ENCODE data around the gene DNAJC22.

Gene DNAJC22

GRCh38 chr12:49340971-49341776 is 5.5 kb upstream of the DNAJC22 start:
- Histone ChIP-seq H3K79me2 (no peaks in the 10 kb centered on the region), H3K27ac (no peak overlapping the region), H3K9me3 (ENCODE audit: control insufficient read depth, low read length) (no peaks in the 10 kb centered on the region), H2AFZ (no peak overlapping the region), H3K4me1 (peaks cover 22% of the 10 kb centered on the region), H3K9ac (no peak overlapping the region), H3K36me3 (ENCODE audit: control insufficient read depth, insufficient read depth, low read length) (no peaks in the 10 kb centered on the region), H3K4me2 (ENCODE audit: low read length) (no peak overlapping the region), H3K4me3 (ENCODE audit: low read depth, low read length) (no peak overlapping the region), H3K27me3 (ENCODE audit: control insufficient read depth, insufficient read depth, low read length) (no peaks in the 10 kb centered on the region)
- TF ChIP-seq, protein P1, sequence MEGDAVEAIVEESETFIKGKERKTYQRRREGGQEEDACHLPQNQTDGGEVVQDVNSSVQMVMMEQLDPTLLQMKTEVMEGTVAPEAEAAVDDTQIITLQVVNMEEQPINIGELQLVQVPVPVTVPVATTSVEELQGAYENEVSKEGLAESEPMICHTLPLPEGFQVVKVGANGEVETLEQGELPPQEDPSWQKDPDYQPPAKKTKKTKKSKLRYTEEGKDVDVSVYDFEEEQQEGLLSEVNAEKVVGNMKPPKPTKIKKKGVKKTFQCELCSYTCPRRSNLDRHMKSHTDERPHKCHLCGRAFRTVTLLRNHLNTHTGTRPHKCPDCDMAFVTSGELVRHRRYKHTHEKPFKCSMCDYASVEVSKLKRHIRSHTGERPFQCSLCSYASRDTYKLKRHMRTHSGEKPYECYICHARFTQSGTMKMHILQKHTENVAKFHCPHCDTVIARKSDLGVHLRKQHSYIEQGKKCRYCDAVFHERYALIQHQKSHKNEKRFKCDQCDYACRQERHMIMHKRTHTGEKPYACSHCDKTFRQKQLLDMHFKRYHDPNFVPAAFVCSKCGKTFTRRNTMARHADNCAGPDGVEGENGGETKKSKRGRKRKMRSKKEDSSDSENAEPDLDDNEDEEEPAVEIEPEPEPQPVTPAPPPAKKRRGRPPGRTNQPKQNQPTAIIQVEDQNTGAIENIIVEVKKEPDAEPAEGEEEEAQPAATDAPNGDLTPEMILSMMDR (IDR thresholded peaks at IDR 0.05): no peak

DNA sequence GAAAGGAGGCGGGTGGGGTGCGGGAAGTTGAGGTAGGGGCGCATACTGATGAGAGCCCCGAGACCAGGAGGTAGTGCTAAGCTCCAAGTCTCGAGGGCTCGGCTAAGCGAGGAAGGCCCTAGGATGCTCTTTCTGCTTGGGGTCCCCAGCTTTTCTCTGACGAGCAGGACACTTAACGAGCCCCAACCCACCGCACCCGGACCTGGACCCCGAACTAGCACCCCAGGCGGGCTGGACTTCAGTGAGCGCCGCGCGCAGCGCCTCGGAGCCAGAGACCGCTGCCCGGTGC is 5.0 kb upstream of the DNAJC22 start:
- peak overlapping the region; percentile 77 for H2AFZ ChIP-seq
- no peak overlapping the region for H3K9ac ChIP-seq
- H3K4me2 ChIP-seq (ENCODE audit: low read length): peak overlapping the region; percentile 46
- no peak overlapping the region for H3K4me3 ChIP-seq (ENCODE audit: low read depth, low read length)
- H3K79me2 ChIP-seq: no peaks in the 10 kb centered on the region
- H3K27me3 ChIP-seq (ENCODE audit: control insufficient read depth, insufficient read depth, low read length): no peaks in the 10 kb centered on the region
- H3K4me1 ChIP-seq: peaks cover 25% of the 10 kb centered on the region
- TF ChIP-seq, protein P1 (IDR thresholded peaks at IDR 0.05): no peak
- no peaks in the 10 kb centered on the region for H3K9me3 ChIP-seq (ENCODE audit: control insufficient read depth, low read length)
- H3K27ac ChIP-seq: no peak overlapping the region
- H3K36me3 ChIP-seq (ENCODE audit: control insufficient read depth, insufficient read depth, low read length): no peaks in the 10 kb centered on the region

DNA sequence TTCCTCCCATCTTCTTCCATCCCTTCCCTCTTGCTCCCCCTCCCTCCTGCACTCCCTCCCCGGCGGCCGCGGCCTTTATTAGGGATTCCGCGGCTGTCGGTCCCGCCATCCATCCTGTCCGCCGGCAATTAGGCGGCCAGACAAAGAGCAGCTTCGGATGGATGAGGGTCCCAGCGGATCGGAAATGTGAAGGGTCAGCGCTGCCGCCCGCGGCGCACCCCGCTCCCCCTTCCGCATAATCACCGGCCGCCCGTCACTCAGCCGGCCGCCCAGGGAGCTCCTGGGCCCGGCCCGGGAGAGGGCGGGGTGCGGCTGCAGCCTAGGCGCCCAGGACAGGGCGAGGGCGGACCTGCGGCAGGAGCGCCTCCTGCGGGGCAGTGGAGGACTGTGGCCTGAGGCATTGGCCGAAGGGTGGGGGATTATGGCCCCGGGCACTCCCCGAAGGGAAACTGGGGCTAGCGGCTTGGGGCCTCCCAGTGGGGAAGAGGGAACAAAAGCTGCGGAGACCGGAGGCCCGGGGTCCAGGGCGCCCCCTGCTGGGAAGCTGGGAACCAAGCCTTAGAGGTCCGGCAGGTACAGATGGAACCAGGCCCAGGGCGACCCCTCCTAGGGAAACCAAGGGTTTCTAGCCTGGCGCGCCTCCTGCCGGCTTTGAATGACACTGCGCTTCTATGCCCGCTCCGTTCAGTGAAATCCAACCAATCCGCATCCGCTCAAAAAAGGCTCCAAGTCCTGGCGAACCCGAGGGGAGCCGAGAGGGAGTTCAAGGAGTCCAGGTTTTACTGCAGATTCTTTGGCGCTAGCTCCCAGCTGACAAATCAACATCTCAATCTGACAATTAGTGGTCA is 4.4 kb upstream of the DNAJC22 start:
- no peak overlapping the region for H3K9ac ChIP-seq

GRCh38 chr12:49342914-49343731 is 3.6 kb upstream of the DNAJC22 start:
- Histone ChIP-seq H3K27ac (no peak overlapping the region), H3K36me3 (ENCODE audit: control insufficient read depth, insufficient read depth, low read length) (no peaks in the 10 kb centered on the region), H3K79me2 (no peaks in the 10 kb centered on the region), H3K9me3 (ENCODE audit: control insufficient read depth, low read length) (no peaks in the 10 kb centered on the region), H3K9ac (no peak overlapping the region), H2AFZ (peak overlapping the region; percentile 77), H3K4me1 (peaks cover 28% of the 10 kb centered on the region), H3K4me2 (ENCODE audit: low read length) (peak overlapping the region; percentile 46), H3K27me3 (ENCODE audit: control insufficient read depth, insufficient read depth, low read length) (no peaks in the 10 kb centered on the region), H3K4me3 (ENCODE audit: low read depth, low read length) (peak overlapping the region; percentile 25)
- TF ChIP-seq, protein P1 (IDR thresholded peaks at IDR 0.05): no peak

More for the DNA sequence above, 4.4 kb upstream of the DNAJC22 start:
- H3K36me3 ChIP-seq (ENCODE audit: control insufficient read depth, insufficient read depth, low read length): no peaks in the 10 kb centered on the region
- H2AFZ ChIP-seq: peak overlapping the region; percentile 77
- H3K4me3 ChIP-seq (ENCODE audit: low read depth, low read length): peak overlapping the region; percentile 25
- H3K4me1 ChIP-seq: peaks cover 26% of the 10 kb centered on the region
- H3K27ac ChIP-seq: no peak overlapping the region
- peak overlapping the region; percentile 46 for H3K4me2 ChIP-seq (ENCODE audit: low read length)
- no peaks in the 10 kb centered on the region for H3K27me3 ChIP-seq (ENCODE audit: control insufficient read depth, insufficient read depth, low read length)
- no peaks in the 10 kb centered on the region for H3K79me2 ChIP-seq
- H3K9me3 ChIP-seq (ENCODE audit: control insufficient read depth, low read length): no peaks in the 10 kb centered on the region
- TF ChIP-seq, protein P1 (IDR thresholded peaks at IDR 0.05): peak; percentile 85
